PC-3 (cell line): Measurements from ENCODE around the gene DNAH7.

Source experiments
- CTCF ChIP-seq: fragments of 300-600 bp; sonication (generic); conservative IDR thresholded peaks from 2 replicates; pipeline ENCODE4 v1.5.1; 2017; ENCODE audit warnings: antibody characterized with exemption, low read depth, mild to moderate bottlenecking, low read length
- EZH2 ChIP-seq: fragments of 300-600 bp; sonication (generic); IDR thresholded peaks from one replicate; pipeline ENCODE4 v1.6.1; 2017; ENCODE audit warnings: antibody characterized with exemption, mild to moderate bottlenecking, low read length; ENCODE audit not compliant: unreplicated experiment

- TF ChIP-seq CTCF (no peak), EZH2 (no peak)
Measured at GRCh38 chr2:195945056-195945455, 123.6 kb downstream of the DNAH7 start.
